Left cardiac atrium (tissue), 4 donors: ENCODE measurements around the gene SOD3. TPM values are rescaled to one million over a fixed set of nuclear protein-coding genes. Genes with fewer than 3 reads are reported as not detected.

Source experiments
- ATAC-seq, 2 donors: fragments of 200-7000 bp; cut with Tn5 transposase; one replicate each; pipeline ENCODE4 v1.9.1; 2020; ENCODE audit warnings: mild to moderate bottlenecking in 2 of 2, moderate library complexity in 2 of 2
- DNase-seq: peaks from one replicate; pipeline ENCODE4 v3.0.0-alpha.2; 2020
- intact Hi-C, 2 donors: fragments of 100-400 bp; cut with DNase I; formaldehyde crosslinking; loops; one replicate each; pipeline versions ENCODE4 v1.14.1 to v1.15.1; 2022 to 2023
- total RNA-seq, 2 donors: library from RNA; stranded (reverse); fragmentation: NEBNext Ultra II Directional; extraction: Animal tissue kit (Norgen Biotek cat#: 25700); gene quantifications; one replicate each; pipeline ENCODE4 v1.2.1, GENCODE V29; 2021
- donor health status: DM: no; HTN: yes; CAD: no.
- donor health status: DM: no; HTN: yes; CAD: no; lungs with severe emphysema.
- donor health status: DM: yes; HTN: yes; CAD: no.
- donor health status: Dilated cardiomyopathy.

Gene SOD3
- total RNA-seq, 2 donors from 2014 or later = 69.4 to 120 TPM

DNA sequence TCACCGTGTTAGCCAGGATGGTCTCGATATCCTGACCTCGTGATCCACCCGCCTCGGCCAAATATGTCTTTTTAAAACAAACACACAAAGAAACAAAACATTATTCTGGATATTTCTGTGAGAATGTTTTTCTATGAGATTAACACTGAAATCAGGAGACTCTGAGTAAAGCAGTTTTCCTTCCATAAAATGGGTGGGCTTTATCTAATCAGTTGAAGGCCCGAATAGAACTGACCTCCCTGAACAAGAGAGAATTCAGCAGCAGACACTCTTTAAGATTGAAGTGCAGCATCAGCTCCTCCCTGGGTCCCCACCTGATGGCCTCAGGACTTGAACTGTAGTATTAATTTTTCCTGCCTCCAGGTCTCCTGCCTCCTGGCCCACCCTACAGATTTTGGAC is 22.4 kb upstream of the SOD3 start:
- intact Hi-C loops = no loop called here
- DNase-seq (no peak), ATAC-seq (no peak)

- intact Hi-C loops = no loop called here
- ATAC-seq = no peak
- no peak for DNase-seq
Observed at GRCh38 chr4:24774452-24774851, 20.9 kb upstream of the SOD3 start.

- ATAC-seq (no peak), DNase-seq (no peak)
- intact Hi-C loops = no loop called here
Observed at GRCh38 chr4:24775032-24775605, 20.3 kb upstream of the SOD3 start.

- ATAC-seq (no peak), DNase-seq (no peak)
- intact Hi-C loops = no loop called here
Observed at GRCh38 chr4:24775750-24776149, 19.6 kb upstream of the SOD3 start.

DNA sequence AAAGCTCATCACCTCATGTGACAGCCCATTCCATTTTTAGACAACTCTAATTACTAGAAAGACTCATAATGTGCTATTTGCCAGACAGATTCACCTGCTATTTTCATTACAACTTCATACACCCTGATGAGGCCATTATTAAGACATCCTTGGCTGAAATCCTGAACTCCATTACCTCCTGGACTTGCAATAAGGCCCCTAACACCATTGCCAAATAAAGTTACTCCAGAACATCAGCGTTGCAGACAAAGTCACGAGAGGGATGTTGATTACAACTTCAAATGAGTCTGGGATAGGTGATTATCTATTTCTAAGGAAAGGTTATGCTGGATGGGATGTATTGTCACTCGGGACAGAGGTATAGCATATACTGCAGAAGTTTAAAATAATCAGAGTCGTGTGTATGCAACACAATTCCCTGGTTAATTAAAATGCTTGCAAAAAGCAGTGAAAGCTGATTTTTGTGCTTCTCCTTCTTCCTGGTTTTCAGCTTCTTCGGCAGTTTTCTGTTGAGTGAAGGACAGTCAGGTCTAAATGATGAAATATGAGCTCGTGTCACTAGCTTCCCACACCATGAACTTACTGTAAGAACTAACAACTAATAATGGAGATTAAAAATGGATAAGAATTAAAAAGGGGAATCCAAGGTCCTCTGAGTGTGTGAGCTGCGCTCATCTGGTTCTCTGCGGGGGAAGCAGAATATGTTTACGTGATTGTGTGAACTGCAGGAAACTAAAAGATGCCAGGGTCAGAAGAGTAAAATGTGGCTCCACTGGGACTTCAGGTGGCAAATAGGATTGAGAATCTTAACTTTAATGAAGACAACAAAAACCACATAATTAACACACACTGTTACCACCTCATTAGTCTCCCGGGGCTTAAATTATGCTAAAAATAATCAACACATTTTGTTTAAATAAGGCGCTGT is 17.6 kb upstream of the SOD3 start:
- DNase-seq = no peak
- ATAC-seq = no peak
- intact Hi-C loops = no loop called here

- intact Hi-C loops = no loop called here
Observed at GRCh38 chr4:24778464-24779225, 16.7 kb upstream of the SOD3 start.

DNA sequence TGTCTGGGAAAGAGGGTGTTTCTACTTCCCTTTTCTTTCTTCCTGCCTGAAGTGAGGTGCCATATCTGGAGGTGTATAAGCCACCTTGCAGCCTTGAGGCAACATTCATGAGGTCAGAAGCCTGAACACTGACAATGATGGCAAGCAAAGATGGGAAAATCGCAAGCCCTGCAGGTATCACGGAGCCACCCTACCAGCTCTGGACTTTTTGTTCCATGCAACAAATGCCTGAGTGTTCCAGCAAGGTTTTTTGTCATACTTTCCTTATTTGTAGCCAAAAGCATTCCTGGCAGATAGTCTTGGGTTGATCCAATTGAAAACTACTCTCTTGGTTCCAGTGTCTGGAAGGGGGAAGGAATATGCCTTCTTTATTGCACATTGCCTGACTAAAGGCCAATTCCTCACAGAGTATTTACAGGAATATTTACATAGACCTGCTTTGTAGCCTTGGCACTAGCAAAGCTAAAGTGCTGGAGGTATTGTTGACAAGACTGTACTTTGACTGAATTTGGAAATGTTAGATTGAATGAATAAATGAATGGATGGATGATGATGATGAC is 14.4 kb upstream of the SOD3 start:
- DNase-seq = no peak
- ATAC-seq = no peak
- intact Hi-C loops = no loop called here

More at GRCh38 chr4:24778464-24779225, 16.7 kb upstream of the SOD3 start:
- ATAC-seq (peak; percentile 84 to 86), DNase-seq (peak; percentile 42)

GRCh38 chr4:24781999-24782745 is 13.2 kb upstream of the SOD3 start:
- ATAC-seq = peak; percentile 47 to 67
- intact Hi-C loops = no loop called here
- no peak for DNase-seq

DNA sequence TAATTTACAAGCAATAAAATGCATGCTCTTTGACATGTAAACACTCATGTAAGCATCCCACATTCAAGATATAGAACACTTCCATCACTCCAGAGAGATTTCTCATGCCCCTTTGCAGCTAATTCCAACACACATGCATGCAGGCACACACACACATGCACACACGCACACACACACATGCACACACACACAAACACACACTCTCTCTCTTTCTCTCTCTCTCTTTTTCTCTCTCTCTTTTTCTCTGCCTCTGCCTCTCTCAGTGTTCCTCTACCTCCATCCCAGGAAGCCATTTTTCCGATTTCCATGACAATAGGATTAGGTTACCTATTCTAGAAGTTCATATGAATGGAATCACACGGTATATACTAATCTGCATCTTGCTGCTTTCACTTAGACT is 11.9 kb upstream of the SOD3 start:
- no peak for DNase-seq
- ATAC-seq = no peak
- intact Hi-C loops = no loop called here

DNA sequence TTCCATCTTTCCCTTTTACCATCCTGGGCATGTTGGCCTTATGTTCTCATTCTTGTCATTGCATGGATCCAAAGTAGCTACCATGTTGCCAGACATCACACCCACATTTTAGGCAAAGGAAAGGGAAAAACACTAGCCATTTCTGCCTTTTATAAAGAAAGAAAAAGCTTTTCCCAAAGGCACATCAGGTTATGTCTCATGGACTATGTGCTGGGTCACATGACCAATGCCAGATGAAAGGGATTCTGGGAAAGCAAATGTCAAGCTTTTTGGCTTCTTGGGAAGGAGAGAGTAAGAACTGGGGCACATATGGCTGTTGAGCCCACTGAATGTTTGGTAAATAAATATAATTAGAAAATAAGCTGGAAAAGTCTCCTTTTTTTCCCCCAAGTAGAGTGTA is 4.3 kb upstream of the SOD3 start:
- intact Hi-C loops = loop anchor here in 1 of 2 donors (10.0 kb wide), 2 partner anchors 206 to 306 kb away; partner anchors contain the start of gene DHX15
- DNase-seq (no peak), ATAC-seq (no peak)

DNA sequence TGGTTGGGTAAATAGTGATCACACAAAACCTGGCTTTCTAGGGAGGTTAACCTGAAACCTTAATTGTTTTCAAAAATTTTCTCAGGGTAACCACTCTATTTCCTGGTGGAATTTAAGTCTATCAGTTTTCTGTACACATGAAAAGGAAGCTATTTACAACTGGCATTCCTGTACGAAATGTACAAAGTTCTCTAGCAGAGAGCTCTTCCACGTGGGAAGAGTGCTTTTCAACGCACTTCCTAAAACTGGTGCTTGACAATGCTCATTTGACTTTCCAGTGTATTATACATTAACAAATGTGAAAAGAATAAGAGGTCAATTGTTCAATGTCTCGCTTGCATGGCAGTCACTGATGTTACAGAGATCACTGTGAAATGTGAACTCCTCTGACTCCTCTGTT is 2.8 kb upstream of the SOD3 start:
- DNase-seq (no peak), ATAC-seq (no peak)
- intact Hi-C loops = loop anchor here in 1 of 2 donors (10.0 kb wide), 2 partner anchors 208 to 308 kb away; partner anchors contain the start of gene DHX15

- ATAC-seq (no peak), DNase-seq (no peak)
- intact Hi-C loops = loop anchor here in 1 of 2 donors (10.0 kb wide), 2 partner anchors 209 to 309 kb away; partner anchors contain the start of gene DHX15
Observed at GRCh38 chr4:24793219-24794005, 2.0 kb upstream of the SOD3 start.

DNA sequence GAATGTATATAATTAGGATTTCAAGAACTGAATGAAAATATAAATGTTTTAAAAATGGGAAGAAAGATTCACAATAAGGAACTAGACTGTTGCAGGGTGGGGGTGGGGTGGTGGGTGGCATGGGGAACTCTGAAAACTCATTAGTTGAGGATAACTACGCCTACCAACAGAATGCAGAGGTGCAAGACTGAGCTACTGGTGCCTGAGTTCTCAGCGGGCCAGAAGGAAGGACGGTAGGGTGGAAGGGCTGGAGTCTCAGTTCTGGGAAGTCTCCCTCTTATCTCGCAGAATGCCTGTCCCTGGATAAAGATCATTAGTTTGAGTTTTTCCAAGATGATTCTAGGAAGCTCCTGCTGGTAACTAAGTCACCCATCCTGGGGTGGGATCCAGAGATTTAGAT is 1.3 kb upstream of the SOD3 start:
- intact Hi-C loops = loop anchor here in 1 of 2 donors (10.0 kb wide), 2 partner anchors 209 to 309 kb away; partner anchors contain the start of gene DHX15
- ATAC-seq (no peak), DNase-seq (no peak)

- DNase-seq (peak; percentile 48), ATAC-seq (peak; percentile 17 to 41)
- intact Hi-C loops = loop anchor here in 1 of 2 donors (10.0 kb wide), 2 partner anchors 210 to 310 kb away; partner anchors contain the start of gene DHX15
Observed at GRCh38 chr4:24794480-24794879, 893 bp upstream of the SOD3 start.

DNA sequence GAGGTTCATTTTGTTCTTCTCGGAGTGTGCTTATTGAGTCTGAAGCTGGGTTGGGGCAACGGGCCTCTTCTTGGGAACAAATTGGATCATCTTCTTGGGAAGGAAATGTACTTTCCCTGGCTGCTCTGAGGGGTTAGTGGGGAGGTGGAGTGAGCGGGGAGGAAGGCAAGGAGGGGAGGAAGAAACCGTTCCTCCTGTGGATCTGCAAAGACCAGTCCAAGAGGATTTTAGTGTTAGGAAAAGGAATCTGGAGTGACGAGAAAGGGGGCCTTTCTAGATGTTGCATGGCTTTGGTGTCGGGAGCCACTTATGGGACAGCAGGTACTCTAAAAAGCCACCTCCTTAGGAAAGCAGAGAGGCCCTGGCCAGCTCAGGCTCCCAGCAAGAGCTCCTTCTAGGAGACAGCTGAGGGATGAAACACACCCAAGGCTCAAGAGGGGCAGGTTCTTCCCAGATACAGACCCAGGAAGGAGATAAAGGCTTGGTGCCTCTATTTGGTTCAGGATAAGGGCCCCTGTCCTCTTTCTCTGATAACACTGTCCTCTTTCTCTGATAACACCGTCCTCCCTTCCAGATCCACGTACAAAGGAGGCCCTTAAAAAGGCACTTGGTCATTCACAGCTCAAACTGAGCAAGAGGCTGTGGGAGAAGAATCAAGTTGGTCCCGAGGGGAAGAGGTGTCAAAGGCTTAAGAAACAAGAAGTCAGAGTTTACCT is 451 bp downstream of the SOD3 start:
- intact Hi-C loops = loop anchor here in 1 of 2 donors (10.0 kb wide), 2 partner anchors 211 to 311 kb away; partner anchors contain the start of gene DHX15
- ATAC-seq (peak; percentile 3 to 14), DNase-seq (no peak)

GRCh38 chr4:24796620-24797019 is 1.2 kb downstream of the SOD3 start:
- intact Hi-C loops = loop anchor here in 1 of 2 donors (10.0 kb wide), 2 partner anchors 212 to 312 kb away; partner anchors contain the start of gene DHX15
- ATAC-seq = no peak
- DNase-seq = no peak
